Activated naive CD4-positive, alpha-beta T cell treated with anti-CD3 and anti-CD28 coated beads, Interleukin-2, amount 10 ng/mL, durations not matched to agents 5 hours and 36 hours (primary cell): ENCODE measurements around the gene CBX2. TPM values are rescaled to one million over a fixed set of nuclear protein-coding genes. Genes with fewer than 3 reads are reported as not detected.

Experiments
- total RNA-seq, 2 experiments: library from RNA; stranded (reverse); gene quantifications; one replicate each; pipeline ENCODE4 v1.2.3, GENCODE V29; 2021

CBX2 gene
- 1 to 10 TPM; 5.5 TPM for total RNA-seq

GRCh38 chr17:79777894-79778503, at the start of gene CBX2:
Gene CBX2, plus strand, starts transcription at chr17:79778148. Its CDS starts 88 bp downstream, at chr17:79778236.

GRCh38 chr17:79730769-79731483, 47.0 kb upstream of the CBX2 start, which contains the start of gene ENPP7:
Gene ENPP7, plus strand, starts transcription at chr17:79730943. Its CDS starts 197 bp downstream, at chr17:79731140.

DNA sequence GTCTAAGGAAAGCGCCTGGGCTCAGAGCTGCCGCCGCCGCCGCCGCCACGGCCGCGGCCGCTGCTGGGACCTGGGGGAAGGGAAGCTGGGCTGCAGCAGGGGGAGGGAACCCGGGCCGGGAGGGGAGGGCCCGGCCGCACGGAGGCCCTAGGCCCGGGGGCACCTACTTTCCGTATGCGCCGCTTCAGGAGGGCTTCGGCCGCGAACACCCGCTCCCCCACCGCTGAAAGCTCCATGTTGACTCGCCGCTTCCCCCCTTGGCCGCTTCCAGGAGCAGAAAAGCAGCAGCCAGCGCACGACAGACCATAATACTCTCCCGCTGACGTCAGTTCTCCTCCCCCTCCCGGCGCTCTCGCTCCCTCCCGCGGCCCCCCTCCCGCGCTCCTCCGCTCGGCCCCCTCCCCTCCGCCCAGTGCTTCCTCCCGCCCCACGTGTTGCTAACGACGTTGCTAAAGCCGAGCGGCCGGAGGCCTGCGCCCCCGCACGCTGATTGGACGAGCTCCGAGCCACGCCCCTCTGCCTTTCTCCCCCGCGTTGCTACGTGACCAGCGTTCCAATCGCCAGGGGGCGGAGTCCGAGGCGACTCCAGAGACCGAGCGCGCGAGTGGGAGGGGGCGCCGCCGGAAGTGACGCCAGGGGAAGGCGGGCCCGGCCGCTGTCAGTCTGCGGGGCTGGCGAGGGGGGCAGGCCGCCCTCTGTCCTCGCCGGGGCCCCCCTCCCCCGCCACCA, 19.0 kb downstream of the CBX2 start, which contains the start of gene CBX8:
Gene CBX8, minus strand, starts transcription at position 315 of the 729 bp plus-strand sequence. Its CDS starts 79 bp downstream, at position 236.

Other genes starting within 250 kb of the CBX2 start
- gene RBFOX3, start 167.1 kb upstream of the CBX2 start, total RNA-seq: not detected
- gene ENPP7, start 47.2 kb upstream of the CBX2 start, total RNA-seq: under 1 TPM in 1 of 2 experiments, not detected in 1; 0.10 TPM
- 1 to 10 TPM; 6.9 to 7.0 TPM for gene CBX8, start 18.9 kb downstream of the CBX2 start, total RNA-seq
- 10 to 100 TPM; 40.2 to 44.6 TPM for gene CBX4, start 61.3 kb downstream of the CBX2 start, total RNA-seq